Loucy (cell line): Measurements from ENCODE around the gene DNAH17.

Source experiments
- H2AFZ ChIP-seq: fragments of 200-600 bp; sonication (generic); 2 replicates; pipeline ENCODE4 v1.6.0; 2016; ENCODE audit warnings: antibody characterized with exemption, mild to moderate bottlenecking, low read length, moderate library complexity
- H3F3A ChIP-seq: fragments of 200-600 bp; 2 replicates; pipeline ENCODE4 v1.6.0; 2016; ENCODE audit warnings: antibody characterized with exemption, low read depth, mild to moderate bottlenecking
- H3K27me3 ChIP-seq: fragments of 200-600 bp; sonication (generic); 2 replicates; pipeline ENCODE4 v1.6.1; 2014; ENCODE audit warnings: low read length, mild to moderate bottlenecking; ENCODE audit not compliant: insufficient read depth, poor library complexity, severe bottlenecking
- H3K36me3 ChIP-seq: fragments of 200-600 bp; sonication (generic); 2 replicates; pipeline ENCODE4 v1.6.1; 2016; ENCODE audit warnings: low read length; ENCODE audit not compliant: insufficient read depth
- H3K4me1 ChIP-seq: fragments of 200-600 bp; sonication (generic); 2 replicates; pipeline ENCODE4 v1.5.1; 2014; ENCODE audit warnings: low read length, mild to moderate bottlenecking; ENCODE audit not compliant: insufficient read depth, poor library complexity, severe bottlenecking
- H3K4me2 ChIP-seq: fragments of 200-600 bp; sonication (generic); 2 replicates; pipeline ENCODE4 v1.6.0; 2014; ENCODE audit warnings: antibody characterized with exemption, low read length, low read depth, mild to moderate bottlenecking; ENCODE audit not compliant: poor library complexity, severe bottlenecking
- H3K4me3 ChIP-seq: fragments of 200-600 bp; sonication (generic); 2 replicates; pipeline ENCODE4 v1.5.1; 2014; ENCODE audit warnings: low read length, mild to moderate bottlenecking, mixed read lengths; ENCODE audit not compliant: poor library complexity, severe bottlenecking
- H3K79me2 ChIP-seq: fragments of 200-600 bp; sonication (generic); 2 replicates; pipeline ENCODE4 v1.6.1; 2014; ENCODE audit warnings: low read length; ENCODE audit not compliant: insufficient read depth
- H3K9ac ChIP-seq: fragments of 200-600 bp; sonication (generic); 2 replicates; pipeline ENCODE4 v1.6.0; 2014; ENCODE audit warnings: mild to moderate bottlenecking, low read depth, low read length, moderate library complexity; ENCODE audit not compliant: poor library complexity, severe bottlenecking
- H3K9me2 ChIP-seq: fragments of 200-600 bp; sonication (generic); replicated peaks from 2 replicates; pipeline ENCODE4 v1.6.1; 2016; ENCODE audit warnings: low read depth, low read length, mixed read lengths
- H3K9me3 ChIP-seq: fragments of 200-600 bp; sonication (generic); 2 replicates; pipeline ENCODE4 v1.6.1; 2014; ENCODE audit warnings: mild to moderate bottlenecking, antibody characterized with exemption, low read length, low read depth; ENCODE audit not compliant: insufficient read depth
- H4K20me1 ChIP-seq: fragments of 200-600 bp; sonication (generic); 2 replicates; pipeline ENCODE4 v1.6.0; 2014; ENCODE audit warnings: antibody characterized with exemption, low read length, mild to moderate bottlenecking; ENCODE audit not compliant: insufficient read depth, poor library complexity, severe bottlenecking
- EZH2phosphoT487 ChIP-seq: fragments of 200-600 bp; IDR thresholded peaks from 2 replicates; pipeline ENCODE4 v1.6.1; 2018; ENCODE audit warnings: antibody characterized with exemption, mild to moderate bottlenecking, moderate library complexity, borderline replicate concordance
- TF ChIP-seq, protein P1 (sequence below): fragments of 200-600 bp; sonication (generic); conservative IDR thresholded peaks from 2 replicates; pipeline ENCODE4 v1.5.1; 2014; ENCODE audit warnings: mild to moderate bottlenecking, antibody characterized with exemption, low read length

The DNAH17 gene

DNA sequence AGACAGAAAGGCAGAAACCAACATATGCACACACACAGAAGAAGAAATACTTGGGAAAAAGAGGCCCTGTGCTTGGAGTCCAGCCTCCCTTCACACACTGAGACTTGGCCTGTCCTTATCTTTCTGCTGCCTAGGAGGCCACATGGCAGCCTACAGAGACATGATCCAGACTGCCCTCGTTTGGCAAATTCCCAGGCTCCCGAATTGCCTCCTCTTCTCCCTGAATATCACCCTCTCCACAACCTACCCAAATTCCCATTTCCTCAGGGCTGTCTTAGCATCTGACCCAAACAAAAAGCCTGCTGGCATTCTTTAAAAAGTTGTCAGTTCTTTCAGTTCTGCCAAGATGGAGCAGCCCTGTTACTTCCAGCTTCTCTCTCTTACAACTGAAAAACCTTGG is 59.8 kb downstream of the DNAH17 start:
- H3K4me3 ChIP-seq: no peak overlapping the region
- H3F3A ChIP-seq: no peaks in the 10 kb centered on the region
- TF ChIP-seq, protein P1, sequence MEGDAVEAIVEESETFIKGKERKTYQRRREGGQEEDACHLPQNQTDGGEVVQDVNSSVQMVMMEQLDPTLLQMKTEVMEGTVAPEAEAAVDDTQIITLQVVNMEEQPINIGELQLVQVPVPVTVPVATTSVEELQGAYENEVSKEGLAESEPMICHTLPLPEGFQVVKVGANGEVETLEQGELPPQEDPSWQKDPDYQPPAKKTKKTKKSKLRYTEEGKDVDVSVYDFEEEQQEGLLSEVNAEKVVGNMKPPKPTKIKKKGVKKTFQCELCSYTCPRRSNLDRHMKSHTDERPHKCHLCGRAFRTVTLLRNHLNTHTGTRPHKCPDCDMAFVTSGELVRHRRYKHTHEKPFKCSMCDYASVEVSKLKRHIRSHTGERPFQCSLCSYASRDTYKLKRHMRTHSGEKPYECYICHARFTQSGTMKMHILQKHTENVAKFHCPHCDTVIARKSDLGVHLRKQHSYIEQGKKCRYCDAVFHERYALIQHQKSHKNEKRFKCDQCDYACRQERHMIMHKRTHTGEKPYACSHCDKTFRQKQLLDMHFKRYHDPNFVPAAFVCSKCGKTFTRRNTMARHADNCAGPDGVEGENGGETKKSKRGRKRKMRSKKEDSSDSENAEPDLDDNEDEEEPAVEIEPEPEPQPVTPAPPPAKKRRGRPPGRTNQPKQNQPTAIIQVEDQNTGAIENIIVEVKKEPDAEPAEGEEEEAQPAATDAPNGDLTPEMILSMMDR: no peak
- TF ChIP-seq EZH2phosphoT487: no peak
- H3K4me2 ChIP-seq: no peak overlapping the region
- H3K9me2 ChIP-seq: no peaks in the 10 kb centered on the region
- no peaks in the 10 kb centered on the region for H3K4me1 ChIP-seq
- H3K36me3 ChIP-seq: no peaks in the 10 kb centered on the region
- no peaks in the 10 kb centered on the region for H3K79me2 ChIP-seq
- H3K9me3 ChIP-seq: no peaks in the 10 kb centered on the region
- no peaks in the 10 kb centered on the region for H3K27me3 ChIP-seq
- H4K20me1 ChIP-seq: no peaks in the 10 kb centered on the region
- no peak overlapping the region for H2AFZ ChIP-seq
- no peak overlapping the region for H3K9ac ChIP-seq

DNA sequence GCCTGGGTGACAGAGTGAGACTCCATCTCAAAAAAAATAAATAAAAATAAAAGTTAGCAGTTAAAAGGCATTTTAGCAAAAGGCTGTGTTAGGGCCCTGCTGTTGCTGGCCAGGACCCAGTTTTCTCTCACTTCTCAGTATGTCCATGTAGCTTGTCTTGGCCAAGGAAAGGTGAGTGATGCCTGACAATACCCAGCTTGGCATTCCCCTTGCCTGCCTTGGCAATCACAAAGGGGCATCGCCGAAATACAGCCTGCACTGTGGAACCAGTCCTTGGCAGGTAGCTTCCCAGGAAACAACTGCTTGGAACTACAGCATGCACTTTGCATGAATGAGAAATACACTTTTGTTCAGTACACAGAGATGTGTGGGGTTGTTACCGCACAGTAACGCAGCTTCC is 61.7 kb downstream of the DNAH17 start:
- no peaks in the 10 kb centered on the region for H3K36me3 ChIP-seq
- TF ChIP-seq, protein P1: no peak
- no peak for TF ChIP-seq EZH2phosphoT487
- no peak overlapping the region for H3K4me3 ChIP-seq
- H3K4me1 ChIP-seq: no peaks in the 10 kb centered on the region
- no peak overlapping the region for H2AFZ ChIP-seq
- no peaks in the 10 kb centered on the region for H3K9me2 ChIP-seq
- H3K9me3 ChIP-seq: no peaks in the 10 kb centered on the region
- no peaks in the 10 kb centered on the region for H3K27me3 ChIP-seq
- H3K79me2 ChIP-seq: no peaks in the 10 kb centered on the region
- H4K20me1 ChIP-seq: no peaks in the 10 kb centered on the region
- no peak overlapping the region for H3K4me2 ChIP-seq
- no peak overlapping the region for H3K9ac ChIP-seq
- no peaks in the 10 kb centered on the region for H3F3A ChIP-seq

DNA sequence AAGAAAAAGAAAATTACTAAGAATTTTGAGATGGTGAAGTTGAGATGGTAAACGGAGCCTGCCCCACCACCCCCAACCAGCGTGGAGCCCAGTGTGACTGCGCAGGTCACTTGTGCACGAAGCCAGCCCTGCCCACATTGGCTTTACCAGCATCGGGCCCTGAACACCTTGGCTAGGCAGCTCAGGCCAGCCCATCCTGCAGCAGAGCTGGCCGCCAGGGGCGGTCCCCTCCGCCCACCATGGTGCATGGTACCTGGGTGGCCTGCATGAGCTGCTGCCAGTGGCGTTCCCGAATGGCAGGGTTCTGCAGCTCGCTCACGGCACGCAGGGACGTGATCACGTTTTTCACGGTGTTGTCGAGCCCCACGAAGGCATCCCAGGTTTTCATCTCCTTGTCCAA is 62.7 kb downstream of the DNAH17 start:
- H3K9ac ChIP-seq: no peak overlapping the region
- TF ChIP-seq EZH2phosphoT487: no peak
- TF ChIP-seq, protein P1: no peak
- no peak overlapping the region for H3K4me3 ChIP-seq
- no peaks in the 10 kb centered on the region for H3K9me3 ChIP-seq
- H3K4me2 ChIP-seq: no peak overlapping the region
- H4K20me1 ChIP-seq: no peaks in the 10 kb centered on the region
- no peaks in the 10 kb centered on the region for H3K9me2 ChIP-seq
- no peaks in the 10 kb centered on the region for H3F3A ChIP-seq
- H3K27me3 ChIP-seq: no peaks in the 10 kb centered on the region
- no peaks in the 10 kb centered on the region for H3K4me1 ChIP-seq
- no peaks in the 10 kb centered on the region for H3K36me3 ChIP-seq
- no peak overlapping the region for H2AFZ ChIP-seq
- H3K79me2 ChIP-seq: no peaks in the 10 kb centered on the region
